ENCODE measurements around the gene NUDT1. TPM values are rescaled to one million over a fixed set of nuclear protein-coding genes. Genes with fewer than 3 reads are reported as not detected.

NUDT1 gene
- total and polyA plus RNA-seq, 2 donors (not counting 3 experiments of a cell fraction or from before 2014, with no cell fraction given), result 23.9 to 25.9 TPM

DNA sequence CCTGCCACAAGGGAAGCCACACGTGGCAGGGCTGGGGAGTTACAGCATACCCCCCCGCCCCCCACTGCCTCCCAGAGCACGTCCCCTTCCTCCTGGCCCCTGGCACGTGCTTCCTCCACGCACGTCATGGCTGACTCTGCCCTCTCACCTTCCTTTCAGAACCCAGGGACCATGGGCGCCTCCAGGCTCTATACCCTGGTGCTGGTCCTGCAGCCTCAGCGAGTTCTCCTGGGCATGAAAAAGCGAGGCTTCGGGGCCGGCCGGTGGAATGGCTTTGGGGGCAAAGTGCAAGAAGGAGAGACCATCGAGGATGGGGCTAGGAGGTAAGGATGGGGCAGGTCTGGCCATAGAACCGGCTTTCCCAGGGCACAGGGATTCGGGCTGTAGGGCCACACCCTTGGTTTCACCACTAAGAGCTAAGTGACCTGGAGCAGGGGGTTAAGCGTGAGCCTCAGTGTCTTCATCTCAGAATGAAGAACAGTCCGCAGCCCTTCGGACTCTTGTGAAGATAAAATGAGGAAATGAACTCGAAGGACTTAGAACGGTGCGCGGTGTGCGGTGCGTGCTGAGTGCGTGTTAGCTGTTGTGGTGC is 2.5 kb downstream of the NUDT1 start:
- ChIA-PET POLR2A (no interaction called here), CTCF (interaction anchor here (2.4 kb wide), 1 partner anchor 104 kb away, joined by 25 read pairs; no protein-coding TSS in a partner anchor)
- H3K27ac ChIP-seq (ENCODE audit: insufficient read depth, low read depth, low read length), result no peak overlapping the region
- no peak overlapping the region for H3K4me2 ChIP-seq (ENCODE audit: insufficient read depth, low read length)
- TF ChIP-seq POLR2AphosphoS5 (IDR thresholded peaks at IDR 0.05; ENCODE audit: insufficient read depth, low read depth, low read length) (no peak), GATA2 (IDR thresholded peaks at IDR 0.05; ENCODE audit: insufficient read depth, insufficient read length, low read depth, low read length) (no peak), POLR2A (IDR thresholded peaks at IDR 0.05; ENCODE audit: low read depth, low read length) (no peak), EZH2 (IDR thresholded peaks at IDR 0.05; ENCODE audit: borderline replicate concordance, low read depth, low read length, severe bottlenecking) (no peak), FOS (IDR thresholded peaks at IDR 0.05; ENCODE audit: borderline replicate concordance, insufficient read depth, low read length) (no peak), JUN (IDR thresholded peaks at IDR 0.05; ENCODE audit: borderline replicate concordance, insufficient read depth, insufficient read length, low read depth) (no peak), MYC (IDR thresholded peaks at IDR 0.05; ENCODE audit: low read depth, low read length) (no peak)
- TF ChIP-seq, protein P1, sequence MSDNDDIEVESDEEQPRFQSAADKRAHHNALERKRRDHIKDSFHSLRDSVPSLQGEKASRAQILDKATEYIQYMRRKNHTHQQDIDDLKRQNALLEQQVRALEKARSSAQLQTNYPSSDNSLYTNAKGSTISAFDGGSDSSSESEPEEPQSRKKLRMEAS (IDR thresholded peaks at IDR 0.05; ENCODE audit: insufficient read depth, insufficient read length), result no peak
- TF ChIP-seq, protein P2, sequence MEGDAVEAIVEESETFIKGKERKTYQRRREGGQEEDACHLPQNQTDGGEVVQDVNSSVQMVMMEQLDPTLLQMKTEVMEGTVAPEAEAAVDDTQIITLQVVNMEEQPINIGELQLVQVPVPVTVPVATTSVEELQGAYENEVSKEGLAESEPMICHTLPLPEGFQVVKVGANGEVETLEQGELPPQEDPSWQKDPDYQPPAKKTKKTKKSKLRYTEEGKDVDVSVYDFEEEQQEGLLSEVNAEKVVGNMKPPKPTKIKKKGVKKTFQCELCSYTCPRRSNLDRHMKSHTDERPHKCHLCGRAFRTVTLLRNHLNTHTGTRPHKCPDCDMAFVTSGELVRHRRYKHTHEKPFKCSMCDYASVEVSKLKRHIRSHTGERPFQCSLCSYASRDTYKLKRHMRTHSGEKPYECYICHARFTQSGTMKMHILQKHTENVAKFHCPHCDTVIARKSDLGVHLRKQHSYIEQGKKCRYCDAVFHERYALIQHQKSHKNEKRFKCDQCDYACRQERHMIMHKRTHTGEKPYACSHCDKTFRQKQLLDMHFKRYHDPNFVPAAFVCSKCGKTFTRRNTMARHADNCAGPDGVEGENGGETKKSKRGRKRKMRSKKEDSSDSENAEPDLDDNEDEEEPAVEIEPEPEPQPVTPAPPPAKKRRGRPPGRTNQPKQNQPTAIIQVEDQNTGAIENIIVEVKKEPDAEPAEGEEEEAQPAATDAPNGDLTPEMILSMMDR (IDR thresholded peaks at IDR 0.05; ENCODE audit: extremely low read depth in 1 of 2, insufficient read depth in 1 of 2, low read depth in 1 of 2, low read length in 2 of 2), result no peak
- dilution Hi-C loops (cut with MboI; ENCODE audit: extremely low pct_ligation_motif_present, low sequenced_read_pairs), result no loop called here
- intact Hi-C loops (cut with micrococcal nuclease), result no loop called here
- no peaks in the 10 kb centered on the region for H3K27me3 ChIP-seq (ENCODE audit: control insufficient read depth in 2 of 2, insufficient read depth in 2 of 2, low read length in 2 of 2)
- DNase-seq (ENCODE audit: low read depth, low spot score) (no peak), FAIRE-seq (no peak)
- H3K9me3 ChIP-seq (replicated peaks; ENCODE audit: control insufficient read depth, insufficient read depth, low read length), result no peaks in the 10 kb centered on the region
- no peaks in the 10 kb centered on the region for H4K20me1 ChIP-seq (replicated peaks; ENCODE audit: control insufficient read depth, extremely low read depth, insufficient read depth, low read length)
- H2AFZ ChIP-seq (ENCODE audit: low read depth, low read length), result no peak overlapping the region
- BruUV-seq (replicated peaks), result no TSS peak
- H3K9me1 ChIP-seq (replicated peaks; ENCODE audit: control insufficient read depth, extremely low read depth, insufficient read depth, low read length), result no peaks in the 10 kb centered on the region
- no peaks in the 10 kb centered on the region for H3K36me3 ChIP-seq (ENCODE audit: control insufficient read depth in 2 of 2, extremely low read depth in 1 of 2, insufficient read depth in 2 of 2, low read length in 2 of 2)
- H3K4me1 ChIP-seq (ENCODE audit: control insufficient read depth, extremely low read depth, insufficient read depth, low read length), result peaks cover 18% of the 10 kb centered on the region
- no peak overlapping the region for H3K9ac ChIP-seq (replicated peaks; ENCODE audit: extremely low read depth, insufficient read depth, low read length)
- peaks cover 15% of the 10 kb centered on the region for H3K79me2 ChIP-seq (ENCODE audit: control insufficient read depth, insufficient read depth, low read length)
- no peak overlapping the region for H3K4me3 ChIP-seq (replicated peaks in 1 of 3; ENCODE audit: insufficient read depth in 1 of 3, low read depth in 1 of 3, low read length in 3 of 3)

All from endothelial cell of umbilical vein (primary cell).